HCT116 (cell line): ENCODE measurements around the gene TALDO1. TPM values are rescaled to one million over a fixed set of nuclear protein-coding genes. Genes with fewer than 3 reads are reported as not detected.

Experiments used
- ATAC-seq: fragments of 200-7000 bp; cut with Tn5 transposase; 2 replicates; pipeline ENCODE4 v1.9.1; 2020; ENCODE audit warnings: mild to moderate bottlenecking, moderate library complexity
- BruUV-seq: library from RNA; stranded (reverse); fragments of 400-500 nt; replicated peaks from 2 replicates; lab custom pipeline; 2021; lab: Mats Ljungman, UMichigan
- CTCF ChIA-PET: fragments of 300-600 bp; sonication (Branson Sonifier 250); formaldehyde crosslinking; loops from one replicate; lab custom pipeline; 2021; ENCODE audit warnings: antibody characterized with exemption; lab: Charles Lee
- POLR2A ChIA-PET: fragments of 300-600, 350-600 bp; sonication (Branson Sonifier 250); formaldehyde crosslinking; loops from one replicate; lab custom pipeline; 2021; ENCODE audit warnings: antibody characterized with exemption; lab: Charles Lee
- RAD21 ChIA-PET, 2 experiments: fragments of 300-600 bp; sonication (Branson Sonifier 250); formaldehyde crosslinking; loops; one replicate each; lab custom pipeline; 2023; ENCODE audit warnings: low total read pairs in 2 of 2; ENCODE audit not compliant: uncharacterized antibody in 2 of 2, unreplicated experiment in 2 of 2, low non-redundant PET in 1 of 2; lab: Charles Lee
- DNase-seq: peaks from one replicate; pipeline ENCODE4 v3.0.0-alpha.2; 2010; ENCODE audit warnings: low read depth, low spot score
- H2AFZ ChIP-seq: fragments of 200-600 bp; shearing (Covaris generic), sonication (generic); 2 replicates; pipeline ENCODE4 v1.6.1; 2017; ENCODE audit warnings: low read depth, mixed run types, mixed read lengths, antibody characterized with exemption, low read length; ENCODE audit not compliant: poor library complexity, severe bottlenecking
- H3K27ac ChIP-seq: 2 replicates; pipeline ENCODE4 v1.5.1; 2012; ENCODE audit warnings: low read depth, low read length
- H3K27me3 ChIP-seq: fragments of 200-600 bp; sonication (generic); 2 replicates; pipeline ENCODE4 v1.6.1; 2016; ENCODE audit warnings: mixed run types, low read length, mixed read lengths; ENCODE audit not compliant: insufficient read depth
- H3K36me3 ChIP-seq, 2 experiments: fragments of 200-500 bp in 1 of 2; fragments of 200-600 bp in 1 of 2; sonication (Bioruptor generic) in 1 of 2; sonication (generic) in 1 of 2; 2 replicates each; pipeline versions ENCODE4 v1.5.1 to v1.6.1; 2014 to 2016; ENCODE audit warnings: low read length in 2 of 2, inconsistent platforms in 1 of 2, mixed read lengths in 1 of 2, mixed run types in 1 of 2; ENCODE audit not compliant: insufficient read depth in 2 of 2, control insufficient read depth in 1 of 2
- H3K4me1 ChIP-seq, 2 experiments: fragments of 200-600 bp in 1 of 2; sonication (generic) in 1 of 2; 2 replicates each; pipeline versions ENCODE4 v1.5.1 to v1.6.1; 2012 to 2017; ENCODE audit warnings: low read length in 2 of 2, inconsistent platforms in 1 of 2, mild to moderate bottlenecking in 1 of 2, mixed read lengths in 1 of 2, mixed run types in 1 of 2, moderate library complexity in 1 of 2; ENCODE audit not compliant: insufficient read depth in 2 of 2, control insufficient read depth in 1 of 2
- H3K4me2 ChIP-seq: fragments of 200-600 bp; sonication (generic); 2 replicates; pipeline ENCODE4 v1.6.1; 2017; ENCODE audit warnings: mixed run types, low read length, mixed read lengths
- H3K4me3 ChIP-seq, 2 experiments: fragments of 200-600 bp in 1 of 2; sonication (generic) in 1 of 2; replicated peaks in 1 of 2; 2 replicates each; pipeline ENCODE4 v1.5.1; 2011 to 2016; ENCODE audit warnings: low read length in 2 of 2, control low read depth in 1 of 2, low read depth in 1 of 2, mild to moderate bottlenecking in 1 of 2, mixed read lengths in 1 of 2, mixed run types in 1 of 2
- H3K79me2 ChIP-seq: fragments of 200-600 bp; sonication (generic); 2 replicates; pipeline ENCODE4 v1.6.1; 2017; ENCODE audit warnings: mild to moderate bottlenecking, mixed run types, low read length, moderate library complexity, mixed read lengths; ENCODE audit not compliant: insufficient read depth
- H3K9ac ChIP-seq: fragments of 200-600 bp; sonication (generic); 2 replicates; pipeline ENCODE4 v1.6.1; 2016; ENCODE audit warnings: low read length, mixed read lengths
- H3K9me2 ChIP-seq: fragments of 200-600 bp; sonication (generic), shearing (Covaris generic); 2 replicates; pipeline ENCODE4 v1.6.1; 2017; ENCODE audit warnings: mixed run types, mild to moderate bottlenecking, moderate library complexity; ENCODE audit not compliant: insufficient read depth
- H3K9me3 ChIP-seq, 2 experiments: fragments of 200-500 bp in 1 of 2; fragments of 200-600 bp in 1 of 2; sonication (Bioruptor generic) in 1 of 2; sonication (generic) in 1 of 2; 2 replicates each; pipeline ENCODE4 v1.6.1; 2014 to 2017; ENCODE audit warnings: low read length in 2 of 2, mixed read lengths in 2 of 2, inconsistent platforms in 1 of 2, low read depth in 1 of 2, mild to moderate bottlenecking in 1 of 2, mixed run types in 1 of 2, moderate library complexity in 1 of 2; ENCODE audit not compliant: control insufficient read depth in 1 of 2, insufficient read depth in 1 of 2
- H4K20me1 ChIP-seq: fragments of 200-600 bp; sonication (generic), shearing (Covaris generic); 2 replicates; pipeline ENCODE4 v1.6.1; 2017; ENCODE audit warnings: mixed run types, mild to moderate bottlenecking, moderate library complexity; ENCODE audit not compliant: insufficient read depth
- CTCF ChIP-seq, 3 experiments: fragments of 200-600 bp in 1 of 3; sonication (generic) in 1 of 3; IDR thresholded peaks in 2 of 3; conservative IDR thresholded peaks in 1 of 3; 2 replicates each; pipeline ENCODE4 v1.5.1; 2012 to 2017; ENCODE audit warnings: low read depth in 2 of 3, low read length in 2 of 3, antibody characterized with exemption in 1 of 3, borderline replicate concordance in 1 of 3, control low read depth in 1 of 3, mild to moderate bottlenecking in 1 of 3, mixed read lengths in 1 of 3, mixed run types in 1 of 3, moderate library complexity in 1 of 3; ENCODE audit not compliant: insufficient read depth in 1 of 3
- EGR1 ChIP-seq: IDR thresholded peaks from 2 replicates; pipeline ENCODE4 v1.6.1; 2012; ENCODE audit warnings: low read depth
- MAX ChIP-seq: IDR thresholded peaks from 2 replicates; pipeline ENCODE4 v1.6.1; 2012
- RAD21 ChIP-seq: IDR thresholded peaks from 2 replicates; pipeline ENCODE4 v1.6.1; 2012; ENCODE audit warnings: low read depth, mild to moderate bottlenecking
- YY1 ChIP-seq: IDR thresholded peaks from 2 replicates; pipeline ENCODE4 v1.6.1; 2011; ENCODE audit warnings: low read length, low read depth, moderate library complexity, mild to moderate bottlenecking; ENCODE audit not compliant: insufficient replicate concordance; ENCODE audit errors: extremely low read depth
- ZBTB33 ChIP-seq: IDR thresholded peaks from 2 replicates; pipeline ENCODE4 v1.6.1; 2011; ENCODE audit warnings: mild to moderate bottlenecking, low read length, moderate library complexity; ENCODE audit not compliant: insufficient replicate concordance; ENCODE audit errors: extremely low read depth
- intact Hi-C: fragments of 100-400 bp; cut with micrococcal nuclease; formaldehyde crosslinking; loops from 2 replicates; pipeline ENCODE4 v1.10.0; 2022
- total RNA-seq: library from RNA; stranded (reverse); gene quantifications from one replicate; pipeline ENCODE4 v1.2.1, GENCODE V29; 2021; ENCODE audit not compliant: unreplicated experiment

TALDO1 gene
- total RNA-seq, 1 experiment from 2014 or later: 242 TPM

- no peak for ATAC-seq
- POLR2A ChIA-PET: interaction anchor here (1.5 kb wide), 1 partner anchor 30 kb away, joined by 3 read pairs; no protein-coding TSS in a partner anchor
- no peaks in the 10 kb centered on the region for H3K9me3 ChIP-seq
- peak overlapping the region; percentile 83 for H3K9ac ChIP-seq
- TF ChIP-seq MAX: no peak
- TF ChIP-seq EGR1: no peak
- TF ChIP-seq ZBTB33: no peak
- TF ChIP-seq, all 23 proteins: peak for 0
- Histone ChIP-seq H4K20me1 (no peaks in the 10 kb centered on the region), H3K4me3 (peak overlapping the region; percentile 66 to 72), H3K27me3 (no peaks in the 10 kb centered on the region), H3K79me2 (peaks cover 30% of the 10 kb centered on the region), H3K4me2 (peak overlapping the region; percentile 87), H3K4me1 (peaks cover 22 to 32% of the 10 kb centered on the region in 2 experiments), H2AFZ (no peak overlapping the region), H3K27ac (peak overlapping the region; percentile 93), H3K36me3 (peaks cover 0 to 9% of the 10 kb centered on the region in 2 experiments; a peak in 1 of 4 replicates), H3K9me2 (no peaks in the 10 kb centered on the region)
- CTCF ChIA-PET: no interaction called here
- RAD21 ChIA-PET: no interaction called here
- no peak for DNase-seq
- intact Hi-C loops: no loop called here
- no TSS peak for BruUV-seq
These were observed 57.3 kb downstream of the TALDO1 start for GRCh38 chr11:804599-804964.

- Histone ChIP-seq H3K79me2 (peaks cover 63% of the 10 kb centered on the region), H3K9me3 (no peaks in the 10 kb centered on the region), H3K9ac (peak overlapping the region; percentile 100), H3K4me2 (peak overlapping the region; percentile 88), H3K27me3 (no peaks in the 10 kb centered on the region), H3K9me2 (no peaks in the 10 kb centered on the region), H2AFZ (no peak overlapping the region), H4K20me1 (peaks cover 17% of the 10 kb centered on the region; the same call in 1 of the 2 replicates), H3K36me3 (peaks cover 21 to 38% of the 10 kb centered on the region in 2 experiments), H3K27ac (peak overlapping the region; percentile 93), H3K4me3 (peak overlapping the region; percentile 82 to 97), H3K4me1 (peaks cover 27 to 58% of the 10 kb centered on the region in 2 experiments)
- ATAC-seq: peak; percentile 24
- CTCF ChIA-PET: interaction anchor here (0.8 to 1.5 kb wide), 4 partner anchors 8 to 33 kb away, joined by 3 to 7 read pairs (median 3); partner anchors contain the start of gene PNPLA2
- no peak for DNase-seq
- TF ChIP-seq CTCF (IDR thresholded peaks at IDR 0.05 in 2 of 3, conservative IDR thresholded peaks at IDR 0.05 in 1 of 3; ENCODE audit: borderline replicate concordance in 1 of 3, insufficient read depth in 1 of 3, low read depth in 2 of 3, low read length in 2 of 3): peak in 2 of 3 experiments; percentile 36 to 47; a peak in 4 of 6 replicates
- no peak for TF ChIP-seq RAD21
- peak; percentile 19 for TF ChIP-seq YY1
- RAD21 ChIA-PET: no interaction called here
- POLR2A ChIA-PET: interaction anchor here (1.0 to 4.4 kb wide), 7 partner anchors 10 to 34 kb away, joined by 3 to 45 read pairs (median 6); partner anchors contain the start of genes CRACR2B, PNPLA2 and TSPAN4
- intact Hi-C loops: loop anchor here (1.0 to 5.0 kb wide), 2 partner anchors 12 to 34 kb away; partner anchors contain the start of genes POLR2L and TSPAN4
- TSS peak; percentile 80 for BruUV-seq
These were observed 61.4 kb downstream of the TALDO1 start for GRCh38 chr11:808427-809286.
